Measurements from ENCODE around the gene DYNLT2B.

The DYNLT2B gene

GRCh38 chr3:196339493-196340254 is 21.6 kb upstream of the DYNLT2B start:
- DNase-seq (ENCODE audit: low read depth) = peak; percentile 53
- no peak overlapping the region for H3K4me3 ChIP-seq (ENCODE audit: low read length)
- no peak for TF ChIP-seq CTCF (conservative IDR thresholded peaks at IDR 0.05; ENCODE audit: low read length)

DNA sequence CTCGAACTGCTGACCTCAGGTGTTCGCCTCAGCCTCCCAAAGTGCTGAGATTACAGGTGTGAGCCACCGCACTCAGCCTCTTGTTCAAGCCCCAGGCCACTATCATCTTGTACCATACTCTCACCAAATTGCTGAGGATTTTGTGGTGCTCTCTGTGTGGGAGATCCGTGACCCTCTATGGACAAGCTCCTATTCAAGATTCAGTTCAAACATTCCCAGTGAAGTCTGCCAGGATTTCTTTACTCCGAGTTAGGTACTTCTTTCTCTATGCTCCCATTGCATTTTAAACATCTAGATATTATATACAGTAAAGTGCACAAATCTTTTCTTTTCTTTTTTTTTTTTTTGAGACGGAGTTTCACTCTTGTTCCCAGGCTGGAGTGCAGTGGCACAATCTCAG is 21.0 kb upstream of the DYNLT2B start:
- DNase-seq (ENCODE audit: low read depth) = no peak
- TF ChIP-seq CTCF (conservative IDR thresholded peaks at IDR 0.05; ENCODE audit: low read length) = no peak
- H3K4me3 ChIP-seq (ENCODE audit: low read length) = no peak overlapping the region

DNA sequence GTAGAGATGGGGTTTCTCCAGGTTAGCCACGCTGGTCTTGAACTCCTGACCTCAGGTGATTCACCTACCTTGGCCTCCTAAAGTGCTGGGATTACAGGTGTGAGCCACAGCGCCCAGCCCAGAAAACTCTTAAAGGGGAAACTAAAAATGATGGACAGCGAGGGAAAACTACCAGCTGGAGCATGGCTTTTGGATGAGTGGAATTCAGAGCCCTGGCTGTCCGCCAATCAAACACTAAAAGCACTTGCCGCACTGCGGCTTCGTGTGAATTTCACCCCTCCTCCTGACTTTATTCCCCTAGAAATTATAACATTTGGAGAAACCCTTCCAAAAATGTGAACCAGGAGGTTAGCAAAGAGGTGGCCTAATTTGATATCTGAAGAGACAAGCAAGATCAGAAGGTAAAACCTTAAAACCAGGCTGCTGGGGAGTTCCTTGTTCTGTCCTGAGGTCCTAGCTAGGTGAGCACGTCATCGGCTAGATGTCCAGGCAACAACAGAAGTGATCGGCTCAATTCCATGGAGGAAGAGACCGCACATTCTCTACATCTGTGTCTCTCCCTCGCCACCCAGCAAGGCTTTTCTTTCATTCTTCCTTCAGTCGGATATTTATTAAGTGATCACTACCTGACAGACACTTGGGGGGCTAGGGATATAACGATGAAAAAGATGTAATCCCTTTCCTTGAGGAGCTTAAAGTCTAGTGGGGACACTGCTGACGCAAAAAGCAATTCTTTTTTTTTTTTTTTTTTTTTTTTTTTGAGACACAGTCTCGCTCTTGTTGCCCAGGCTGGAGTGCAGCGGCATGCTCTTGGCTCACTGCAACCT is 18.5 kb upstream of the DYNLT2B start:
- H3K4me3 ChIP-seq (ENCODE audit: low read length) = no peak overlapping the region
- TF ChIP-seq CTCF (conservative IDR thresholded peaks at IDR 0.05; ENCODE audit: low read length) = no peak
- no peak for DNase-seq (ENCODE audit: low read depth)

DNA sequence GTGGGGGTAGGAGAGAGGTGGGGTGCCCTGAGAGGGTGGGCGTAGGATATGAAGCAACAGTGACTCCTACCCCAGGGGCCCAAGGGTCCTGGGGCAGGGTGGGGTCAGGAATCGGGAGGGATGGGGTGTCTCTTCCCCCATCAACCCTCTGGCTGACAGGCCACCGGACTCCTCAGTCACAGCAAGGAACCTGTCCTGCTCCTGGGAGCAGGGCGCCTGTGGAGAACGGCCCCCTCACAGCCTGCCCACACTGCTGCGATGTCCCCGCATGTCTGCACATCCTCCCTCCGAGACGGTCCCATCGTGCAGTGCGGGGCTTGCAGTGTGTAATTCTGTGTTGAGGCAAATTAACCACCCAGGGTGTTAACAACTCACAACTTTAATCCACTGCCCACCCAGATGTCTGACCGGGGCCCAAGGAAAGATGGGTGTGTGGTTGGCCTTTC is 17.5 kb upstream of the DYNLT2B start:
- no peak for TF ChIP-seq CTCF (conservative IDR thresholded peaks at IDR 0.05; ENCODE audit: low read length)
- H3K4me3 ChIP-seq (ENCODE audit: low read length) = no peak overlapping the region
- no peak for DNase-seq (ENCODE audit: low read depth)

DNA sequence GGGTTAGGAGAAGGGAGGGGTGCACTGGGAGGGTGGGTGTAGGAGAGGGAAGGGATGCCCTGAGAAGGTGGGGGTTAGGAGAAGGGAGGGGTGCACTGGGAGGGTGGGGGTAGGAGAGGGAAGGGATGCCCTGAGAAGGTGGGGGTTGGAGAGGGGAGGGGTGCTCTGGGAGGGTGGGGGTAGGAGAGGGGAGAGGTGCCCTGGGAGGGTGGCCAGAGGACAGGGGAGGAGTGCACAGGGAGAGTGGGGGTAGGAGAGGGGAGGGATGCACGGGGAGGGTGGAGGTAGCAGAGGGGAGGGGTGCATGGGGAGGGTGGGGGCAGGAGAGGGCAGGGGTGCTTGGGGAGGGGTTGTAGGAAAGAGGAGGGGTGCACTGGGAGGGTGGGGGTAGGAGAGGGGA is 16.9 kb upstream of the DYNLT2B start:
- no peak for DNase-seq (ENCODE audit: low read depth)
- TF ChIP-seq CTCF (conservative IDR thresholded peaks at IDR 0.05; ENCODE audit: low read length) = no peak
- no peak overlapping the region for H3K4me3 ChIP-seq (ENCODE audit: low read length)

DNA sequence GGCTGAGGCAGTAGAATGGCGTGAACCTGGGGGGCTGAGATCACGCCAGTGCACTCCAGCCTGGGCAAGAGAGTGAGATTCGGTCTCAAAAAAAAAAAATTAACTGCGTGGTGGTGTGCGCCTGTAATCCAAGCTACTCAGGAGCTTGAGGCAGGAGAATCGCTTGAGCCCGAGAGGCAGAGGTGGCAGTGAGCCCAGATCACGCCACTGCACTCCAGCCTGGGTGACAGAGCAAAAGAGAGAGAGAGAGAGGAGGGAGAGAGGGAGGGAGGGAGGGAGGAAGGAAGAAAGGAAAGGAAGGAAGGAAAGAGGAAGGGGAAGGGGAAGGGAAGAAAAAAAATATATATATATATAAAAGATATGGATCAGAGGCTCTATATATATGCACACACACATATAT is 14.1 kb upstream of the DYNLT2B start:
- DNase-seq (ENCODE audit: low read depth) = no peak
- TF ChIP-seq CTCF (conservative IDR thresholded peaks at IDR 0.05; ENCODE audit: low read length) = no peak
- no peak overlapping the region for H3K4me3 ChIP-seq (ENCODE audit: low read length)

DNA sequence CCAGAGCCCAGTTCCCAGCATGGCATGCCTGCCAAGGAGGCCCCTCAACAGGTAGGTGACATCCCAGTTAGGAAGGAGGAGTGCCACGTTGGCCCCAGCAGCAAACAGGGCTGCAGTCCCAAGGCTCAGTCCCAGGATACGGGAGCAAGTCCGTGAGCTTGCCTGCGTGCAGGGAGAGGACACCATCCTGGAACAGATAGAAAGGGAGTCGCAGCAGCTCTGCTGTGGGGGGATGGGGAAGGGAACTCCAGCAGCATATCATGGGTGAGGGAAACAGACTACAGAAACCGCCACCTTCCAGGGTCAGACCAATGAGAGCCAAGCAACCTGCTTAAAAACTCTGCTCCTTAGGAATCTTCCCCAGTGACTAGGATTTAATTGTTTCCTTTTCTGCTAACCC is 9.4 kb upstream of the DYNLT2B start:
- peak; percentile 19 for DNase-seq (ENCODE audit: low read depth)
- no peak overlapping the region for H3K4me3 ChIP-seq (ENCODE audit: low read length)
- no peak for TF ChIP-seq CTCF (conservative IDR thresholded peaks at IDR 0.05; ENCODE audit: low read length)

Data from AG10803 (cell line).